ENCODE results near the gene YIF1A.

Gene YIF1A

GRCh38 chr11:66264383-66264782, 24.6 kb downstream of the YIF1A start:
- no peak for DNase-seq (ENCODE audit: low read depth)
- H3K4me3 ChIP-seq (ENCODE audit: low read depth, low read length) = no peak overlapping the region
- no peak for TF ChIP-seq CTCF (IDR thresholded peaks at IDR 0.05; ENCODE audit: control insufficient read depth, extremely low read depth, insufficient read depth)

- H3K4me3 ChIP-seq (ENCODE audit: low read depth, low read length) = no peak overlapping the region
- no peak for DNase-seq (ENCODE audit: low read depth)
- no peak for TF ChIP-seq CTCF (IDR thresholded peaks at IDR 0.05; ENCODE audit: control insufficient read depth, extremely low read depth, insufficient read depth)
These were observed 25.2 kb downstream of the YIF1A start for GRCh38 chr11:66263785-66264184.

GRCh38 chr11:66263231-66263630, 25.7 kb downstream of the YIF1A start:
- no peak for DNase-seq (ENCODE audit: low read depth)
- TF ChIP-seq CTCF (IDR thresholded peaks at IDR 0.05; ENCODE audit: control insufficient read depth, extremely low read depth, insufficient read depth) = no peak
- no peak overlapping the region for H3K4me3 ChIP-seq (ENCODE audit: low read depth, low read length)

- H3K4me3 ChIP-seq (ENCODE audit: low read depth, low read length) = no peak overlapping the region
- TF ChIP-seq CTCF (IDR thresholded peaks at IDR 0.05; ENCODE audit: control insufficient read depth, extremely low read depth, insufficient read depth) = no peak
- no peak for DNase-seq (ENCODE audit: low read depth)
These were observed 26.2 kb downstream of the YIF1A start for GRCh38 chr11:66262696-66263095.

- no peak overlapping the region for H3K4me3 ChIP-seq (ENCODE audit: low read depth, low read length)
- no peak for DNase-seq (ENCODE audit: low read depth)
- TF ChIP-seq CTCF (IDR thresholded peaks at IDR 0.05; ENCODE audit: control insufficient read depth, extremely low read depth, insufficient read depth) = no peak
These were observed 26.8 kb downstream of the YIF1A start for GRCh38 chr11:66262191-66262590.

GRCh38 chr11:66261578-66261977, 27.4 kb downstream of the YIF1A start:
- DNase-seq (ENCODE audit: low read depth) = no peak
- no peak for TF ChIP-seq CTCF (IDR thresholded peaks at IDR 0.05; ENCODE audit: control insufficient read depth, extremely low read depth, insufficient read depth)

GRCh38 chr11:66259956-66260355, 29.0 kb downstream of the YIF1A start:
- no peak for TF ChIP-seq CTCF (IDR thresholded peaks at IDR 0.05; ENCODE audit: control insufficient read depth, extremely low read depth, insufficient read depth)
- H3K4me3 ChIP-seq (ENCODE audit: low read depth, low read length) = no peak overlapping the region
- DNase-seq (ENCODE audit: low read depth) = no peak

More at GRCh38 chr11:66261578-66261977, 27.4 kb downstream of the YIF1A start:
- no peak overlapping the region for H3K4me3 ChIP-seq (ENCODE audit: low read depth, low read length)

All from LNCaP clone FGC (cell line).